GM12874 (cell line): ENCODE measurements around the gene CREB5.

Experiments
- TF ChIP-seq, protein P1 (sequence below): IDR thresholded peaks from 2 replicates; pipeline ENCODE4 v1.5.1; 2011; ENCODE audit warnings: low read depth, mild to moderate bottlenecking, control low read depth, low read length, moderate library complexity; ENCODE audit not compliant: insufficient read depth

Gene CREB5

GRCh38 chr7:28627263-28627653 is 214.9 kb downstream of the CREB5 start:
- TF ChIP-seq, protein P1, sequence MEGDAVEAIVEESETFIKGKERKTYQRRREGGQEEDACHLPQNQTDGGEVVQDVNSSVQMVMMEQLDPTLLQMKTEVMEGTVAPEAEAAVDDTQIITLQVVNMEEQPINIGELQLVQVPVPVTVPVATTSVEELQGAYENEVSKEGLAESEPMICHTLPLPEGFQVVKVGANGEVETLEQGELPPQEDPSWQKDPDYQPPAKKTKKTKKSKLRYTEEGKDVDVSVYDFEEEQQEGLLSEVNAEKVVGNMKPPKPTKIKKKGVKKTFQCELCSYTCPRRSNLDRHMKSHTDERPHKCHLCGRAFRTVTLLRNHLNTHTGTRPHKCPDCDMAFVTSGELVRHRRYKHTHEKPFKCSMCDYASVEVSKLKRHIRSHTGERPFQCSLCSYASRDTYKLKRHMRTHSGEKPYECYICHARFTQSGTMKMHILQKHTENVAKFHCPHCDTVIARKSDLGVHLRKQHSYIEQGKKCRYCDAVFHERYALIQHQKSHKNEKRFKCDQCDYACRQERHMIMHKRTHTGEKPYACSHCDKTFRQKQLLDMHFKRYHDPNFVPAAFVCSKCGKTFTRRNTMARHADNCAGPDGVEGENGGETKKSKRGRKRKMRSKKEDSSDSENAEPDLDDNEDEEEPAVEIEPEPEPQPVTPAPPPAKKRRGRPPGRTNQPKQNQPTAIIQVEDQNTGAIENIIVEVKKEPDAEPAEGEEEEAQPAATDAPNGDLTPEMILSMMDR = no peak

DNA sequence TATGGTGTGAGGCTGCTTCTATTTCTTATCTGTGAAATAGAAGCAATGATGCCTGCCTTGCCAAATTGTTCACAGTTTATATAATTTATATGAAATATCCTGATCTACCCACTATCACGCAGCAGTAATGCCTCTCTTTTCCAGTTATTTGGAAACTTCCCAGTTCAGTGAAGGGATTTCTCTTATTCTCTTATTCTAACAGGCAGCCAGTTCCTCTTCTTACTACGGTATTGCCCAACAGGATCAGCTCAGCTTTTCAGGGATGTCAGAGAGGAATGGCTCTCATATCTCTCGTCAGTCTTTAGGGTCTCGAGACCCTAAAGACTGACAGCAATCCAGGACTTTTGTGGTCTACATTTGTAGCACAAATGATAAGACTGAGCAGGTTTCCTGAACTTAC is 215.6 kb downstream of the CREB5 start:
- TF ChIP-seq, protein P1 = no peak

GRCh38 chr7:28629216-28629842 is 217.0 kb downstream of the CREB5 start:
- TF ChIP-seq, protein P1 = no peak

DNA sequence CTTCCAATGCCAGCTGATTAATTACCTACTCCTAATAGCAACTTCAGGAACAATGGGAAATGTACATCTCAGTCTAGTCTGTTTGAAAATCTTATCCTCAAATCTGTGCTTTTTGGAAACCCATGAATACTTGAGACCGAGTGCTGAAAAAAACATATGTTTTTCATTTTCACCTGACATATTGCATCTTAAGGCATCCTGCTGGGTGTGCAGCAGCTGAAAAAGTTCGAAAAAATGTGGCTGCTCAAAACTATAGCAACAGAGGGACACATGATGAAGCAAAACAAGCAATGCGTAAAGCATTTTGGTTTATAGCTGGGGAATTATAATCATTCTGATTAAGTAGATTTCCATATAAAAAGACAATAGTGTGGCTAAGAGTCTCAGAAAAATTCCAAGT is 218.0 kb downstream of the CREB5 start:
- TF ChIP-seq, protein P1 = no peak

GRCh38 chr7:28631995-28632394 is 219.7 kb downstream of the CREB5 start:
- TF ChIP-seq, protein P1 = no peak

GRCh38 chr7:28638914-28639313 is 226.6 kb downstream of the CREB5 start:
- TF ChIP-seq, protein P1 = no peak

DNA sequence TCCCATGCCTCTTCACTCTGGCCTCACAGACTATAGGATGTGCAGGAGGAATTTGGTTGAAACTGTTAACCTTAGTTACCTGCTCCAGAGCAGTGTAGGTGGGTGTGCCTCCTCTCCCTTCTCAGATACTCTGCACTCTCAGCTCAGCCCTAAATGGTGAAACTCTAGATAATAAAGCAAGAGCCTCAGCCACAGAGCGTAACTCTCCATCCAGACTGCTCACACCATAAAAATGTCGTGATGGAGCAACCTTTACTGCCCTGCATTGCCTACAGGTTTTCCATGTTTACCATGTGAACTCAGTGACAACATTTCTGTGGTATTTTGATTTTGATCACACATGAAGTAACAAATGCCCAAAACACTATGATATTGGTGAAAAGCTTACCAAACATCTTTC is 227.7 kb downstream of the CREB5 start:
- TF ChIP-seq, protein P1 = no peak
